DND-41 (cell line): ENCODE results near the gene PSRC1.

Source experiments
- ATAC-seq: fragments of 200-7000 bp; cut with Tn5 transposase; 3 replicates; pipeline ENCODE4 v1.9.1; 2021; ENCODE audit warnings: low read depth; ENCODE audit not compliant: insufficient read depth
- DNase-seq: peaks from one replicate; pipeline ENCODE4 v3.0.0-alpha.2; 2020
- H2AFZ ChIP-seq: 2 replicates; pipeline ENCODE4 v1.6.0; 2012; ENCODE audit warnings: low read depth, low read length
- H3K27ac ChIP-seq: 2 replicates; pipeline ENCODE4 v1.5.1; 2012; ENCODE audit warnings: low read length, inconsistent platforms
- H3K27me3 ChIP-seq: fragments of 200-600 bp; sonication (generic); 2 replicates; pipeline ENCODE4 v1.6.0; 2012; ENCODE audit warnings: low read length, mild to moderate bottlenecking, inconsistent platforms; ENCODE audit not compliant: insufficient read depth, poor library complexity
- H3K36me3 ChIP-seq: 2 replicates; pipeline ENCODE4 v1.5.1; 2012; ENCODE audit warnings: low read length, inconsistent platforms; ENCODE audit not compliant: insufficient read depth
- H3K4me1 ChIP-seq: 2 replicates; pipeline ENCODE4 v1.5.1; 2012; ENCODE audit warnings: mild to moderate bottlenecking, low read length; ENCODE audit not compliant: insufficient read depth
- H3K4me2 ChIP-seq: 2 replicates; pipeline ENCODE4 v1.6.0; 2012; ENCODE audit warnings: mild to moderate bottlenecking, moderate library complexity, low read length, inconsistent platforms; ENCODE audit not compliant: insufficient read depth
- H3K4me3 ChIP-seq, 2 experiments: fragments of 200-600 bp in 1 of 2; shearing (Covaris generic) in 1 of 2; 2 replicates each; pipeline ENCODE4 v1.5.1; 2012 to 2016; ENCODE audit warnings: inconsistent platforms in 2 of 2, low read length in 2 of 2, mild to moderate bottlenecking in 2 of 2, low read depth in 1 of 2, moderate library complexity in 1 of 2
- H3K79me2 ChIP-seq: 2 replicates; pipeline ENCODE4 v1.6.0; 2012; ENCODE audit warnings: low read length, inconsistent platforms; ENCODE audit not compliant: insufficient read depth
- H3K9ac ChIP-seq: 2 replicates; pipeline ENCODE4 v1.6.0; 2012; ENCODE audit warnings: low read depth, mild to moderate bottlenecking, inconsistent platforms, low read length, moderate library complexity
- H3K9me3 ChIP-seq: 2 replicates; pipeline ENCODE4 v1.5.1; 2012; ENCODE audit warnings: low read length, moderate library complexity, mild to moderate bottlenecking, inconsistent platforms; ENCODE audit not compliant: insufficient read depth, severe bottlenecking
- H4K20me1 ChIP-seq: 2 replicates; pipeline ENCODE4 v1.6.0; 2012; ENCODE audit warnings: low read length; ENCODE audit not compliant: insufficient read depth
- CTCF ChIP-seq: IDR thresholded peaks from 2 replicates; pipeline ENCODE4 v1.5.1; 2012; ENCODE audit warnings: borderline replicate concordance, low read length, moderate library complexity, mild to moderate bottlenecking; ENCODE audit not compliant: poor library complexity, severe bottlenecking; ENCODE audit errors: extremely low read depth
- EZH2 ChIP-seq: IDR thresholded peaks from 3 replicates; pipeline ENCODE4 v1.6.1; 2012; ENCODE audit warnings: borderline replicate concordance, low read depth, mild to moderate bottlenecking, moderate library complexity, low read length, inconsistent platforms; ENCODE audit not compliant: severe bottlenecking

PSRC1 gene

GRCh38 chr1:109314795-109315194 lies 31.9 kb upstream of the PSRC1 start:
- DNase-seq (no peak), ATAC-seq (no peak)
- Histone ChIP-seq H4K20me1 (no peaks in the 10 kb centered on the region), H3K4me2 (no peak overlapping the region), H3K9me3 (no peaks in the 10 kb centered on the region), H3K36me3 (peaks cover 50% of the 10 kb centered on the region), H2AFZ (no peak overlapping the region), H3K27ac (no peak overlapping the region), H3K4me1 (no peaks in the 10 kb centered on the region), H3K9ac (no peak overlapping the region), H3K79me2 (no peaks in the 10 kb centered on the region), H3K4me3 (no peak overlapping the region), H3K27me3 (no peaks in the 10 kb centered on the region)
- TF ChIP-seq EZH2 (no peak), CTCF (no peak)

GRCh38 chr1:109312978-109313775 lies 30.2 kb upstream of the PSRC1 start:
- Histone ChIP-seq H3K9me3 (no peaks in the 10 kb centered on the region), H3K36me3 (peaks cover 37% of the 10 kb centered on the region), H3K27me3 (no peaks in the 10 kb centered on the region), H2AFZ (no peak overlapping the region), H3K79me2 (no peaks in the 10 kb centered on the region), H3K4me1 (no peaks in the 10 kb centered on the region), H4K20me1 (no peaks in the 10 kb centered on the region), H3K27ac (no peak overlapping the region), H3K9ac (no peak overlapping the region), H3K4me2 (no peak overlapping the region), H3K4me3 (no peak overlapping the region)
- DNase-seq (no peak), ATAC-seq (no peak)
- TF ChIP-seq CTCF (no peak), EZH2 (no peak)

- Histone ChIP-seq H3K9ac (no peak overlapping the region), H3K4me1 (no peaks in the 10 kb centered on the region)
Observed at GRCh38 chr1:109312246-109312645, 29.3 kb upstream of the PSRC1 start.

More at GRCh38 chr1:109312246-109312645, 29.3 kb upstream of the PSRC1 start:
- ATAC-seq (no peak), DNase-seq (no peak)
- no peaks in the 10 kb centered on the region for H3K27me3 ChIP-seq
- no peak overlapping the region for H3K27ac ChIP-seq
- no peak for TF ChIP-seq EZH2
- TF ChIP-seq CTCF = no peak
- H4K20me1 ChIP-seq = no peaks in the 10 kb centered on the region
- H3K36me3 ChIP-seq = peaks cover 29% of the 10 kb centered on the region
- H3K4me2 ChIP-seq = no peak overlapping the region
- no peaks in the 10 kb centered on the region for H3K9me3 ChIP-seq
- H3K79me2 ChIP-seq = no peaks in the 10 kb centered on the region
- no peak overlapping the region for H2AFZ ChIP-seq
- H3K4me3 ChIP-seq = no peak overlapping the region
